Epithelial cell of esophagus (primary cell): ENCODE results near the gene PIN4.

Experiments used
- DNase-seq: peaks from one replicate; pipeline ENCODE4 v3.0.0; 2010; ENCODE audit warnings: low read depth
- H3K4me3 ChIP-seq: 2 replicates; pipeline ENCODE4 v1.5.1; 2011; ENCODE audit warnings: mild to moderate bottlenecking, low read length, control low read depth
- CTCF ChIP-seq: IDR thresholded peaks from 2 replicates; pipeline ENCODE4 v1.5.1; 2011; ENCODE audit warnings: low read depth, mild to moderate bottlenecking, low read length, control low read depth, inconsistent platforms; ENCODE audit not compliant: insufficient read depth; ENCODE audit errors: missing control alignments

Gene PIN4

GRCh38 chrX:72230290-72230689 lies 48.7 kb downstream of the PIN4 start:
- no peak overlapping the region for H3K4me3 ChIP-seq
- TF ChIP-seq CTCF: no peak
- no peak for DNase-seq

DNA sequence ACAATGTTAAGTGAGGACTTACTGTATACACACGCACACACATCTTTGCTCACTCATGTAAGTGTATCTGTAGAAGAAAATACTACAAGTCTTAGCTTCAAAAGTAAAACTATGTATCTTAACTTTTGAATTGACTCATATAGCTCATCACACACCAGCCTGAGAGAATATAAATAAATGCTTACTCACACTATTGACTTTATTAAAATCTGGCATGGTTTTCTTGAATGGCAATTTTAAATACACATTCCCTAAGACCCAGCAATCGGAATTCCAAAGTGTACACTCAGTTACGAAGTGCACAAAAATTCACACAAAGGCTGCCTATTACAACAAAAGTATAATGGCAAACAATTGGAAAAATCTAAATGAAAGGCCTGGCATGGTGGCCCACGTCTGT lies 55.3 kb downstream of the PIN4 start:
- H3K4me3 ChIP-seq: no peak overlapping the region
- TF ChIP-seq CTCF: no peak
- no peak for DNase-seq

GRCh38 chrX:72238183-72238582 lies 56.6 kb downstream of the PIN4 start:
- no peak for DNase-seq
- peak overlapping the region; percentile 53 for H3K4me3 ChIP-seq
- TF ChIP-seq CTCF: no peak

DNA sequence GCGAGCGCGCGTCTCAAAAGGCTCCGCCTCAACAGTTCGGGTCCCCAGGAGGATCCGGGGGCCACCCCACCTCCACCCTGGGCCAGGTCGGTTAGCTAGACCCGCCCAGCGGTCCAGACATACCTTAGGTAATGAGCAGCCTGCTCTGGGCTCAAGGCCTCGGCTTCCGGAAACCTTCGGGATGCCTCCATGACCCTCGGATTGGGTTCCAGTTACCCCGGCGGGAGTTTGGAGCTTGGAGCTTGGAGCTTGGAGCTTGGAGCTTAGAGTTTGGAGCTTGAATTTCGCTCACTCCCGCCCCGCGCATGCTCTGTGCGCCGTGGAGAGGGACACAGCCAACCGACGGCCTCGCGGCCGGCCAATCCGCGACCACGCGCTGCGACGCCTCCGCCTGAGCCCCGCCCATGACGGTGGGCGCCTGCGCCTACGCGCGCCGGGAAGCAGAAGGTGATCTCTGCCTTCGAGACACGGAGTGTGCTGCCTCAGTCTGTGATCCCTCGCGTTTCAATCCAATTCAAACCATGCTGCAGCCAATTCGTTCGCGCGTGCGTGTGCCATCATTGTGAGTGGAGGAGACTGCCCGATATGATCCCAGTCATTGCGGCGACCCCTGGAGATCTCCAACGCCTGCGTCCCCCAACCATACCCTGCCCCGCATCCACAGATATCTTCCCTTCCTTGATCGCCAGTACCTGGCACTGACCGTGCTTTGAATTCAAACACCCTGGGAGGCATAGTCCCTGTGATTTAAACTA lies 57.3 kb downstream of the PIN4 start, which contains the start of gene ERCC6L:
Gene ERCC6L (minus strand): TSS at position 307 of the 755 bp plus-strand sequence. CDS start 116 bp downstream, at position 191.
- H3K4me3 ChIP-seq: peak within 1 kb of the TSS; percentile 53
- TF ChIP-seq CTCF: no peak
- DNase-seq: peak; percentile 87

DNA sequence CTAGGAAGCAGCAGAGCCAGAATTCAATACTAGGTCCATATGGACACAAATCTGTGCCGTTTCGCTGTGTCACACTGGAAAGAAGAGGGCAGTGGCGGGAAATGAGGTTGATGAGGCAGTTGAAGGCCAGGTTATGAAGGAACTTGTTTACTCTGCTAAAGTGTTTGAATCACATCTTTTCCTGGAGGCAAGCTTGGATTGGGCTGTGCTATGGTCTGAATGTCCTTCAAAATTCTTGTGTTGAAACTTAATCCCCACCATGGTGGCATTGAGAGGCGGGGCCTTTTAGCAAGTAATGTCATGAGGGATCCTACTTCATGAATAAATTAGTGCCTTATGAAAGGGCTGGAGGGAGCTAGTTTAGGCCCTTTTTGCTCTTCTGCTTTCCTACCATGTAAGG lies 59.4 kb downstream of the PIN4 start:
- DNase-seq: no peak
- H3K4me3 ChIP-seq: no peak overlapping the region
- TF ChIP-seq CTCF: no peak

- peak; percentile 31 for DNase-seq
- TF ChIP-seq CTCF: no peak
These were observed 61.9 kb downstream of the PIN4 start for GRCh38 chrX:72243472-72243871.

More at GRCh38 chrX:72243472-72243871, 61.9 kb downstream of the PIN4 start:
- no peak overlapping the region for H3K4me3 ChIP-seq
